ENCODE data around the gene MAP3K21.

The MAP3K21 gene

GRCh38 chr1:233304489-233305102 is 22.9 kb upstream of the MAP3K21 start (continued):
- TF ChIP-seq HIC1 (tag by site-specific recombination; IDR thresholded peaks at IDR 0.05) (no peak), ZNF518A (tag by site-specific recombination; conservative IDR thresholded peaks at IDR 0.05; ENCODE audit: low read depth) (no peak), ZNF324 (tag by site-specific recombination; IDR thresholded peaks at IDR 0.05) (0 out of 2 replicates have a peak, but pooled peaks have one; percentile 20)

- TF ChIP-seq ZNF600 (tag by site-specific recombination; IDR thresholded peaks at IDR 0.05) = peak; percentile 85
- TF ChIP-seq ZNF366 (tag by site-specific recombination; conservative IDR thresholded peaks at IDR 0.05) = peak; percentile 59; the same call in 1 of the 2 replicates
- TF ChIP-seq, protein P1, sequence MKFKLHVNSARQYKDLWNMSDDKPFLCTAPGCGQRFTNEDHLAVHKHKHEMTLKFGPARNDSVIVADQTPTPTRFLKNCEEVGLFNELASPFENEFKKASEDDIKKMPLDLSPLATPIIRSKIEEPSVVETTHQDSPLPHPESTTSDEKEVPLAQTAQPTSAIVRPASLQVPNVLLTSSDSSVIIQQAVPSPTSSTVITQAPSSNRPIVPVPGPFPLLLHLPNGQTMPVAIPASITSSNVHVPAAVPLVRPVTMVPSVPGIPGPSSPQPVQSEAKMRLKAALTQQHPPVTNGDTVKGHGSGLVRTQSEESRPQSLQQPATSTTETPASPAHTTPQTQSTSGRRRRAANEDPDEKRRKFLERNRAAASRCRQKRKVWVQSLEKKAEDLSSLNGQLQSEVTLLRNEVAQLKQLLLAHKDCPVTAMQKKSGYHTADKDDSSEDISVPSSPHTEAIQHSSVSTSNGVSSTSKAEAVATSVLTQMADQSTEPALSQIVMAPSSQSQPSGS (tag by site-specific recombination; IDR thresholded peaks at IDR 0.05; ENCODE audit: low read depth) = no peak
- no peak for TF ChIP-seq MZF1 (tag by site-specific recombination; IDR thresholded peaks at IDR 0.05; ENCODE audit: borderline replicate concordance)
- peak; percentile 84 for TF ChIP-seq PRDM1 (tag by site-specific recombination; IDR thresholded peaks at IDR 0.05)
- TF ChIP-seq SCRT2 (tag by site-specific recombination; IDR thresholded peaks at IDR 0.05) = peak; percentile 51; the same call in 1 of the 2 replicates
- no peak for TF ChIP-seq ZBTB48 (tag by site-specific recombination; IDR thresholded peaks at IDR 0.05)
- TF ChIP-seq PRDM10 (tag by site-specific recombination; IDR thresholded peaks at IDR 0.05) = 0 out of 2 replicates have a peak, but pooled peaks have one; percentile 15
- peak; percentile 93 for TF ChIP-seq FEZF1 (tag by site-specific recombination; IDR thresholded peaks at IDR 0.05)
- Histone ChIP-seq H3K9me3 (ENCODE audit: control insufficient read depth, insufficient read depth, low read depth, low read length) (no peaks in the 10 kb centered on the region), H3K36me3 (ENCODE audit: control insufficient read depth in 2 of 2, insufficient read depth in 1 of 2, low read length in 2 of 2) (no peaks in the 10 kb centered on the region), H3K27ac (ENCODE audit: extremely low read depth, low read depth, low read length) (no peak overlapping the region), H3K4me3 (ENCODE audit: low read depth, low read length) (no peak overlapping the region), H3K4me1 (ENCODE audit: control insufficient read depth, insufficient read depth, low read length) (peaks cover 10% of the 10 kb centered on the region; the same call in 1 of the 2 replicates)
- ChIA-PET POLR2A (no interaction called here), CTCF (interaction anchor here (0.5 to 8.0 kb wide), 3 partner anchors 8 to 46 kb away, joined by 3 to 55 read pairs (median 4); no protein-coding TSS in a partner anchor)
Observed at GRCh38 chr1:233313434-233314155, 13.9 kb upstream of the MAP3K21 start.

Measured in HEK293 (cell line).